Endothelial cell of umbilical vein (primary cell): ENCODE measurements around the gene NRCAM. TPM values are rescaled to one million over a fixed set of nuclear protein-coding genes. Genes with fewer than 3 reads are reported as not detected.

ENCODE experiments used
- BruUV-seq: library from RNA; stranded (reverse); fragments of 400-500 nt; replicated peaks from 2 replicates; lab custom pipeline; 2021; lab: Mats Ljungman, UMichigan
- CTCF ChIA-PET: fragments of 300-600, 350-600 bp; sonication (Branson Sonifier 250); formaldehyde crosslinking; loops from one replicate; lab custom pipeline; 2021; ENCODE audit warnings: antibody characterized with exemption, inconsistent platforms; lab: Charles Lee
- POLR2A ChIA-PET: fragments of 300-600, 350-600 bp; sonication (Branson Sonifier 250); formaldehyde crosslinking; loops from one replicate; lab custom pipeline; 2021; ENCODE audit warnings: antibody characterized with exemption, inconsistent platforms; lab: Charles Lee
- DNase-seq: peaks from one replicate; pipeline ENCODE4 v3.0.0-alpha.2; 2011; ENCODE audit warnings: low read depth, low spot score
- FAIRE-seq: peaks from 2 replicates; lab custom pipeline; 2011; peaks lifted over from hg19 to GRCh38; lab: Jason Lieb, UNC
- H2AFZ ChIP-seq: 2 replicates; pipeline ENCODE4 v1.6.0; 2012; ENCODE audit warnings: low read depth, low read length, control low read depth, inconsistent platforms
- H3K27ac ChIP-seq: 2 replicates; pipeline ENCODE4 v1.5.1; 2011; ENCODE audit warnings: low read depth, mild to moderate bottlenecking, control low read depth, low read length, moderate library complexity; ENCODE audit not compliant: insufficient read depth
- H3K27me3 ChIP-seq, 2 experiments: 2 replicates each; pipeline versions ENCODE4 v1.6.0 to v1.6.1; 2011; ENCODE audit warnings: low read length in 2 of 2, mixed read lengths in 1 of 2; ENCODE audit not compliant: control insufficient read depth in 2 of 2, insufficient read depth in 2 of 2
- H3K36me3 ChIP-seq, 2 experiments: 2 replicates in 1 of 2; 3 replicates in 1 of 2; pipeline ENCODE4 v1.5.1; 2011; ENCODE audit warnings: low read length in 2 of 2, mild to moderate bottlenecking in 1 of 2, moderate library complexity in 1 of 2; ENCODE audit not compliant: control insufficient read depth in 2 of 2, insufficient read depth in 2 of 2; ENCODE audit errors: extremely low read depth in 1 of 2
- H3K4me1 ChIP-seq: 3 replicates; pipeline ENCODE4 v1.5.1; 2011; ENCODE audit warnings: mild to moderate bottlenecking, low read length; ENCODE audit not compliant: control insufficient read depth, insufficient read depth; ENCODE audit errors: extremely low read depth
- H3K4me2 ChIP-seq: 2 replicates; pipeline ENCODE4 v1.6.1; 2011; ENCODE audit warnings: low read length, control low read depth, mixed read lengths; ENCODE audit not compliant: insufficient read depth
- H3K4me3 ChIP-seq, 3 experiments: fragments of 200-600 bp in 1 of 3; sonication (generic), shearing (Covaris generic) in 1 of 3; replicated peaks in 1 of 3; 2 replicates each; pipeline ENCODE4 v1.5.1; 2011 to 2016; ENCODE audit warnings: control low read depth in 3 of 3, low read length in 3 of 3, mild to moderate bottlenecking in 2 of 3, inconsistent platforms in 1 of 3, low read depth in 1 of 3, moderate library complexity in 1 of 3; ENCODE audit not compliant: insufficient read depth in 1 of 3
- H3K79me2 ChIP-seq: 2 replicates; pipeline ENCODE4 v1.6.0; 2012; ENCODE audit warnings: low read length, inconsistent platforms; ENCODE audit not compliant: control insufficient read depth, insufficient read depth
- H3K9ac ChIP-seq: replicated peaks from 2 replicates; pipeline ENCODE3; 2011; ENCODE audit warnings: low read length, control low read depth; ENCODE audit not compliant: insufficient read depth; ENCODE audit errors: extremely low read depth
- H3K9me1 ChIP-seq: replicated peaks from 3 replicates; pipeline ENCODE4 v1.6.0; 2011; ENCODE audit warnings: mild to moderate bottlenecking, low read length; ENCODE audit not compliant: control insufficient read depth, insufficient read depth; ENCODE audit errors: extremely low read depth
- H3K9me3 ChIP-seq: replicated peaks from 2 replicates; pipeline ENCODE4 v1.5.1; 2012; ENCODE audit warnings: low read length, inconsistent platforms; ENCODE audit not compliant: control insufficient read depth, insufficient read depth
- H4K20me1 ChIP-seq: replicated peaks from 2 replicates; pipeline ENCODE3; 2011; ENCODE audit warnings: mild to moderate bottlenecking, low read length; ENCODE audit not compliant: control insufficient read depth, insufficient read depth; ENCODE audit errors: extremely low read depth
- EZH2 ChIP-seq: IDR thresholded peaks from 2 replicates; pipeline ENCODE4 v1.6.1; 2012; ENCODE audit warnings: borderline replicate concordance, low read depth, mild to moderate bottlenecking, moderate library complexity, low read length, inconsistent platforms; ENCODE audit not compliant: severe bottlenecking
- FOS ChIP-seq: IDR thresholded peaks from 2 replicates; pipeline ENCODE4 v1.6.1; 2011; ENCODE audit warnings: mild to moderate bottlenecking, low read length, moderate library complexity, borderline replicate concordance; ENCODE audit not compliant: insufficient read depth
- GATA2 ChIP-seq: IDR thresholded peaks from 2 replicates; pipeline ENCODE4 v1.7.0; 2011; ENCODE audit warnings: low read depth, mild to moderate bottlenecking, moderate library complexity, mixed read lengths, low read length; ENCODE audit not compliant: insufficient read length, insufficient read depth
- JUN ChIP-seq: IDR thresholded peaks from 2 replicates; pipeline ENCODE4 v1.6.1; 2011; ENCODE audit warnings: borderline replicate concordance, low read depth; ENCODE audit not compliant: insufficient read length, insufficient read depth
- MAX ChIP-seq: IDR thresholded peaks from 2 replicates; pipeline ENCODE4 v1.6.1; 2011; ENCODE audit not compliant: insufficient read depth, insufficient read length
- MYC ChIP-seq: IDR thresholded peaks from one replicate; pipeline ENCODE4 v1.6.1; 2011; ENCODE audit warnings: mild to moderate bottlenecking, low read depth, low read length
- POLR2A ChIP-seq: IDR thresholded peaks from 2 replicates; pipeline ENCODE4 v1.6.1; 2012; ENCODE audit warnings: low read depth, mild to moderate bottlenecking, control low read depth, low read length
- POLR2AphosphoS5 ChIP-seq: IDR thresholded peaks from 2 replicates; pipeline ENCODE4 v1.6.1; 2012; ENCODE audit warnings: low read depth, mild to moderate bottlenecking, control low read depth, low read length, moderate library complexity; ENCODE audit not compliant: insufficient read depth
- dilution Hi-C: fragments of 300-500 bp; cut with MboI; formaldehyde crosslinking; loops from one replicate; pipeline ENCODE4 v1.15.0; 2019; ENCODE audit warnings: low sequenced_read_pairs; ENCODE audit not compliant: extremely low pct_ligation_motif_present
- intact Hi-C: fragments of 100-400 bp; cut with micrococcal nuclease; formaldehyde crosslinking; loops from one replicate; pipeline ENCODE4 v1.10.0; 2022
- polyA plus RNA-seq, 4 experiments: library from polyadenylated mRNA; depleted of rRNA in 3 of 4; stranded (reverse) in 3 of 4; unstranded in 1 of 4; fragments of >200 nt; gene quantifications; 2 replicates each; pipeline versions ENCODE4 v1.2.1 to v1.2.3, GENCODE V29; 2011 to 2012; ENCODE audit warnings: missing spikeins in 1 of 4
- total RNA-seq: library from RNA; stranded (reverse); gene quantifications from 2 replicates; pipeline ENCODE4 v1.2.3, GENCODE V29; 2021
- TF ChIP-seq, protein P1 (sequence below), 2 donors: IDR thresholded peaks; 1 replicate in 1 of 2; 2 replicates in 1 of 2; pipeline ENCODE4 v1.5.1; 2011; ENCODE audit warnings: low read length in 2 of 2, mild to moderate bottlenecking in 2 of 2, moderate library complexity in 2 of 2, control low read depth in 1 of 2, inconsistent platforms in 1 of 2, low read depth in 1 of 2; ENCODE audit not compliant: insufficient read depth in 1 of 2; ENCODE audit errors: extremely low read depth in 1 of 2

NRCAM gene
- total and polyA plus RNA-seq, 2 donors (not counting 3 experiments of a cell fraction or from before 2014, with no cell fraction given) = 26.0 to 47.6 TPM

- peaks cover 84% of the 10 kb centered on the region for H3K4me1 ChIP-seq
- peaks cover 56% of the 10 kb centered on the region for H3K79me2 ChIP-seq
- H3K9me1 ChIP-seq = no peaks in the 10 kb centered on the region
- no peak overlapping the region for H3K4me3 ChIP-seq
- CTCF ChIA-PET = no interaction called here
- H3K9me3 ChIP-seq = no peaks in the 10 kb centered on the region
- no peaks in the 10 kb centered on the region for H3K36me3 ChIP-seq
- intact Hi-C loops (no loop called here), dilution Hi-C loops (no loop called here)
- TF ChIP-seq GATA2 (no peak), JUN (no peak), EZH2 (no peak), MAX (no peak), MYC (no peak)
- no peak overlapping the region for H3K4me2 ChIP-seq
- peak overlapping the region; percentile 89 for H3K9ac ChIP-seq
- peak overlapping the region; percentile 99 for H3K27ac ChIP-seq
- FAIRE-seq (no peak), DNase-seq (no peak)
- POLR2A ChIA-PET = no interaction called here
- no peaks in the 10 kb centered on the region for H3K27me3 ChIP-seq
- BruUV-seq = no TSS peak
- H4K20me1 ChIP-seq = no peaks in the 10 kb centered on the region
- H2AFZ ChIP-seq = no peak overlapping the region
These were observed 38.3 kb downstream of the NRCAM start for GRCh38 chr7:108417926-108418325.

- Histone ChIP-seq H3K9me1 (no peaks in the 10 kb centered on the region), H3K4me2 (no peak overlapping the region), H3K36me3 (no peaks in the 10 kb centered on the region), H2AFZ (no peak overlapping the region), H3K27me3 (no peaks in the 10 kb centered on the region), H3K4me3 (no peak overlapping the region), H3K9ac (no peak overlapping the region), H4K20me1 (no peaks in the 10 kb centered on the region), H3K79me2 (peaks cover 53% of the 10 kb centered on the region), H3K9me3 (no peaks in the 10 kb centered on the region), H3K4me1 (peaks cover 76% of the 10 kb centered on the region), H3K27ac (peak overlapping the region; percentile 88)
- FAIRE-seq (no peak), DNase-seq (no peak)
- ChIA-PET POLR2A (no interaction called here), CTCF (interaction anchor here (0.8 kb wide), 1 partner anchor 26 kb away, joined by 3 read pairs; no protein-coding TSS in a partner anchor)
- dilution Hi-C loops (no loop called here), intact Hi-C loops (no loop called here)
- BruUV-seq = no TSS peak
- TF ChIP-seq MAX (no peak), MYC (no peak), JUN (no peak), POLR2A (no peak), FOS (no peak), POLR2AphosphoS5 (no peak), EZH2 (no peak), GATA2 (no peak)
- TF ChIP-seq, protein P1, sequence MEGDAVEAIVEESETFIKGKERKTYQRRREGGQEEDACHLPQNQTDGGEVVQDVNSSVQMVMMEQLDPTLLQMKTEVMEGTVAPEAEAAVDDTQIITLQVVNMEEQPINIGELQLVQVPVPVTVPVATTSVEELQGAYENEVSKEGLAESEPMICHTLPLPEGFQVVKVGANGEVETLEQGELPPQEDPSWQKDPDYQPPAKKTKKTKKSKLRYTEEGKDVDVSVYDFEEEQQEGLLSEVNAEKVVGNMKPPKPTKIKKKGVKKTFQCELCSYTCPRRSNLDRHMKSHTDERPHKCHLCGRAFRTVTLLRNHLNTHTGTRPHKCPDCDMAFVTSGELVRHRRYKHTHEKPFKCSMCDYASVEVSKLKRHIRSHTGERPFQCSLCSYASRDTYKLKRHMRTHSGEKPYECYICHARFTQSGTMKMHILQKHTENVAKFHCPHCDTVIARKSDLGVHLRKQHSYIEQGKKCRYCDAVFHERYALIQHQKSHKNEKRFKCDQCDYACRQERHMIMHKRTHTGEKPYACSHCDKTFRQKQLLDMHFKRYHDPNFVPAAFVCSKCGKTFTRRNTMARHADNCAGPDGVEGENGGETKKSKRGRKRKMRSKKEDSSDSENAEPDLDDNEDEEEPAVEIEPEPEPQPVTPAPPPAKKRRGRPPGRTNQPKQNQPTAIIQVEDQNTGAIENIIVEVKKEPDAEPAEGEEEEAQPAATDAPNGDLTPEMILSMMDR (IDR thresholded peaks at IDR 0.05; ENCODE audit: extremely low read depth in 1 of 2, insufficient read depth in 1 of 2, low read depth in 1 of 2, low read length in 2 of 2) = no peak
These were observed 39.1 kb downstream of the NRCAM start for GRCh38 chr7:108417144-108417543.
